ENCODE measurements around the gene XPNPEP2.

The XPNPEP2 gene

GRCh38 chrX:129748305-129748704 is 9.5 kb downstream of the XPNPEP2 start:
- TF ChIP-seq CTCF (IDR thresholded peaks at IDR 0.05; ENCODE audit: low read depth, low read length) = no peak
- peak; percentile 82 for DNase-seq (ENCODE audit: extremely low read depth, low read depth)

GRCh38 chrX:129749069-129749468 is 10.3 kb downstream of the XPNPEP2 start:
- no peak for DNase-seq (ENCODE audit: extremely low read depth, low read depth)
- no peak for TF ChIP-seq CTCF (IDR thresholded peaks at IDR 0.05; ENCODE audit: low read depth, low read length)

GRCh38 chrX:129750971-129751370 is 12.2 kb downstream of the XPNPEP2 start:
- DNase-seq (ENCODE audit: extremely low read depth, low read depth) = no peak
- no peak for TF ChIP-seq CTCF (IDR thresholded peaks at IDR 0.05; ENCODE audit: low read depth, low read length)

GRCh38 chrX:129754056-129755024 is 15.6 kb downstream of the XPNPEP2 start:
- TF ChIP-seq CTCF (IDR thresholded peaks at IDR 0.05; ENCODE audit: low read depth, low read length) = peak; percentile 26
- DNase-seq (ENCODE audit: extremely low read depth, low read depth) = no peak

- no peak for TF ChIP-seq CTCF (IDR thresholded peaks at IDR 0.05; ENCODE audit: low read depth, low read length)
- DNase-seq (ENCODE audit: extremely low read depth, low read depth) = no peak
Observed at GRCh38 chrX:129755779-129756650, 17.2 kb downstream of the XPNPEP2 start.

- peak; percentile 28 for DNase-seq (ENCODE audit: extremely low read depth, low read depth)
- TF ChIP-seq CTCF (IDR thresholded peaks at IDR 0.05; ENCODE audit: low read depth, low read length) = no peak
Observed at GRCh38 chrX:129759576-129760061, 20.8 kb downstream of the XPNPEP2 start.

Measured in AG09319 (cell line).